ENCODE results near the gene CXCL5.

DNA sequence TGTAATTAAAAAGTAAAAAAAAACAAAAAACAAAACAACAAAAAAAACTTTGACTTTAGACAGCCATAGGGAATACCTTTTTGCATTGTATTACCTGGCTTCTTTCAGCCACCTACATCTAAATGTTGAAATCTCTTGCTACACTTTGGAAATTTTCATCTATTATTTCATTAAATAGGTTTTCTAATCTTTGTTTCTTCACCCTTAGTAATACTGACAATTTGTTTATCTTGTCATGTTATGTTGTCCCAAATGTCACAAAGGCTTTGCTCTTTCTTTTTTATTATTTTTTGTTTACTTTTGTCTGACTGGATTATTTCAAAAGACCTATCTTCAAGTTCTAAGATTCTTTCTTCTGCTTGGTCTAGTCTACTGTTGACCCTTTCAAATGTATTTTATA, 24.1 kb downstream of the CXCL5 start:
- TF ChIP-seq POLR2A (IDR thresholded peaks at IDR 0.05; ENCODE audit: low read depth, low read length) (no peak), CTCF (conservative IDR thresholded peaks at IDR 0.05; ENCODE audit: low read depth, low read length) (no peak), NFE2L2 (IDR thresholded peaks at IDR 0.05; ENCODE audit: low read depth, low read length) (no peak), RAD21 (IDR thresholded peaks at IDR 0.05; ENCODE audit: low read length) (no peak), MAZ (IDR thresholded peaks at IDR 0.05; ENCODE audit: borderline replicate concordance, low read depth, low read length) (no peak), RFX5 (IDR thresholded peaks at IDR 0.05; ENCODE audit: low read depth, low read length) (no peak), BHLHE40 (IDR thresholded peaks at IDR 0.05; ENCODE audit: low read depth, low read length) (no peak), USF2 (IDR thresholded peaks at IDR 0.05; ENCODE audit: low read depth, low read length) (no peak), ELK1 (IDR thresholded peaks at IDR 0.05; ENCODE audit: borderline replicate concordance, low read depth, low read length) (no peak)
